PC-9 (cell line): ENCODE data around the gene TSSK6. TPM values are rescaled to one million over a fixed set of nuclear protein-coding genes. Genes with fewer than 3 reads are reported as not detected.

Source experiments
- BruUV-seq: library from RNA; stranded (reverse); fragments of 400-500 nt; replicated peaks from 2 replicates; lab custom pipeline; 2021; lab: Mats Ljungman, UMichigan
- CTCF ChIA-PET: fragments of 300-600 bp; sonication (Branson Sonifier 250); formaldehyde crosslinking; loops from one replicate; lab custom pipeline; 2022; ENCODE audit warnings: antibody characterized with exemption; lab: Charles Lee
- POLR2A ChIA-PET: fragments of 300-600 bp; sonication (Branson Sonifier 250); formaldehyde crosslinking; loops from one replicate; lab custom pipeline; 2022; ENCODE audit warnings: antibody characterized with exemption; ENCODE audit not compliant: unreplicated experiment; lab: Charles Lee
- DNase-seq, 2 experiments: peaks; one replicate each; pipeline versions ENCODE4 v3.0.0 to v3.0.0-alpha.2; 2015 to 2022; ENCODE audit warnings: mixed read lengths in 1 of 2
- H2AFZ ChIP-seq: fragments of 200-600 bp; sonication (generic); 2 replicates; pipeline ENCODE4 v1.8.1; 2017; ENCODE audit warnings: antibody characterized with exemption
- H3F3A ChIP-seq: fragments of 200-600 bp; sonication (generic); 2 replicates; pipeline ENCODE4 v1.8.1; 2017; ENCODE audit warnings: antibody characterized with exemption, mild to moderate bottlenecking, low read depth; ENCODE audit not compliant: insufficient read depth
- H3K27ac ChIP-seq: fragments of 200-600 bp; sonication (generic); 2 replicates; pipeline ENCODE4 v1.6.1; 2016; ENCODE audit warnings: mixed run types
- H3K27me3 ChIP-seq: fragments of 200-600 bp; sonication (generic); 2 replicates; pipeline ENCODE4 v1.6.1; 2016; ENCODE audit warnings: low read depth, mixed run types; ENCODE audit not compliant: insufficient read depth
- H3K36me3 ChIP-seq: fragments of 200-600 bp; sonication (generic); 2 replicates; pipeline ENCODE4 v1.6.1; 2016; ENCODE audit warnings: low read depth, mixed run types
- H3K4me1 ChIP-seq: fragments of 200-600 bp; sonication (generic); replicated peaks from 2 replicates; pipeline ENCODE4 v1.6.1; 2016; ENCODE audit warnings: mixed run types; ENCODE audit not compliant: insufficient read depth
- H3K4me2 ChIP-seq: fragments of 200-600 bp; sonication (generic); 2 replicates; pipeline ENCODE4 v1.6.1; 2017; ENCODE audit warnings: mixed run types
- H3K4me3 ChIP-seq: fragments of 200-600 bp; sonication (generic); 2 replicates; pipeline ENCODE4 v1.6.1; 2016; ENCODE audit warnings: mixed run types
- H3K79me2 ChIP-seq: fragments of 200-600 bp; sonication (generic); 2 replicates; pipeline ENCODE4 v1.6.1; 2017; ENCODE audit warnings: low read depth, mixed run types
- H3K9me2 ChIP-seq: fragments of 200-600 bp; sonication (generic); 2 replicates; pipeline ENCODE4 v1.8.1; 2017; ENCODE audit warnings: mild to moderate bottlenecking; ENCODE audit not compliant: insufficient read depth
- H3K9me3 ChIP-seq: fragments of 200-600 bp; sonication (generic); 2 replicates; pipeline ENCODE4 v1.8.1; 2016; ENCODE audit warnings: low read depth; ENCODE audit not compliant: insufficient read depth
- H4K20me1 ChIP-seq: fragments of 200-600 bp; sonication (generic); 2 replicates; pipeline ENCODE4 v1.8.1; 2017; ENCODE audit not compliant: insufficient read depth
- CTCF ChIP-seq: fragments of 200-600 bp; sonication (generic); conservative IDR thresholded peaks from 2 replicates; pipeline ENCODE4 v1.6.1; 2017; ENCODE audit warnings: mixed run types, antibody characterized with exemption, mild to moderate bottlenecking, moderate library complexity
- EZH2 ChIP-seq: fragments of 200-600 bp; sonication (generic); IDR thresholded peaks from 2 replicates; pipeline ENCODE4 v1.8.0; 2017; ENCODE audit warnings: antibody characterized with exemption, low read depth
- intact Hi-C: fragments of 100-400 bp; cut with micrococcal nuclease; formaldehyde crosslinking; loops from one replicate; pipeline ENCODE4 v1.10.0; 2022; ENCODE audit not compliant: unreplicated experiment
- total RNA-seq: library from RNA; stranded (reverse); gene quantifications from 2 replicates; pipeline ENCODE4 v1.2.3, GENCODE V29; 2021

TSSK6 gene
- total RNA-seq, 1 experiment from 2014 or later = 2.0 TPM

GRCh38 chr19:19530423-19530804 lies 15.1 kb upstream of the TSSK6 start:
- ChIA-PET CTCF (no interaction called here), POLR2A (no interaction called here)
- H4K20me1 ChIP-seq = peaks cover 12% of the 10 kb centered on the region; the same call in 1 of the 2 replicates
- H3K4me3 ChIP-seq = no peak overlapping the region
- H3K4me2 ChIP-seq = no peak overlapping the region
- H3K9me2 ChIP-seq = no peaks in the 10 kb centered on the region
- no peak overlapping the region for H3K27ac ChIP-seq
- DNase-seq = no peak
- no peaks in the 10 kb centered on the region for H3K27me3 ChIP-seq
- intact Hi-C loops = loop anchor here (5.0 to 10.0 kb wide), 2 partner anchors 244 to 747 kb away; no protein-coding TSS in a partner anchor
- peaks cover 5% of the 10 kb centered on the region; the same call in 1 of the 2 replicates for H3K36me3 ChIP-seq
- H2AFZ ChIP-seq = no peak overlapping the region
- no peaks in the 10 kb centered on the region for H3K4me1 ChIP-seq
- no TSS peak for BruUV-seq
- no peaks in the 10 kb centered on the region for H3K9me3 ChIP-seq
- TF ChIP-seq CTCF (no peak), EZH2 (no peak)
- no peaks in the 10 kb centered on the region for H3K79me2 ChIP-seq
- peaks cover 38% of the 10 kb centered on the region for H3F3A ChIP-seq

- ChIA-PET POLR2A (no interaction called here), CTCF (no interaction called here)
- Histone ChIP-seq H3F3A (peaks cover 38% of the 10 kb centered on the region), H3K4me1 (no peaks in the 10 kb centered on the region), H3K9me2 (no peaks in the 10 kb centered on the region), H4K20me1 (peaks cover 17% of the 10 kb centered on the region), H3K9me3 (no peaks in the 10 kb centered on the region), H3K27me3 (no peaks in the 10 kb centered on the region), H3K79me2 (no peaks in the 10 kb centered on the region), H2AFZ (no peak overlapping the region), H3K36me3 (peaks cover 5% of the 10 kb centered on the region; the same call in 1 of the 2 replicates), H3K4me2 (no peak overlapping the region), H3K27ac (no peak overlapping the region), H3K4me3 (no peak overlapping the region)
- intact Hi-C loops = loop anchor here (5.0 to 10.0 kb wide), 2 partner anchors 245 to 747 kb away; no protein-coding TSS in a partner anchor
- no peak for DNase-seq
- TF ChIP-seq CTCF = no peak
- TF ChIP-seq EZH2 = no peak
- BruUV-seq = no TSS peak
These were observed 14.6 kb upstream of the TSSK6 start for GRCh38 chr19:19529783-19530422.

- Histone ChIP-seq H3K4me3 (no peak within 1 kb of the TSS), H3K4me2 (no peak within 1 kb of the TSS), H3F3A (peaks cover 32% of the 10 kb centered on the region), H3K4me1 (no peaks in the 10 kb centered on the region), H3K9me2 (no peaks in the 10 kb centered on the region), H3K36me3 (peaks cover 5% of the 10 kb centered on the region; the same call in 1 of the 2 replicates), H3K27me3 (no peaks in the 10 kb centered on the region), H4K20me1 (peaks cover 27% of the 10 kb centered on the region), H3K79me2 (no peaks in the 10 kb centered on the region), H2AFZ (no peak within 1 kb of the TSS), H3K9me3 (no peaks in the 10 kb centered on the region), H3K27ac (no peak within 1 kb of the TSS)
- POLR2A ChIA-PET = interaction anchor here (0.7 kb wide), 1 partner anchor 119 kb away, joined by 5 read pairs; no protein-coding TSS in a partner anchor
- intact Hi-C loops = no loop called here
- CTCF ChIA-PET = interaction anchor here (0.5 to 0.6 kb wide), 3 partner anchors 24 to 467 kb away, joined by 3 to 5 read pairs (median 3); no protein-coding TSS in a partner anchor
- TF ChIP-seq EZH2 = no peak
- TF ChIP-seq CTCF = no peak
- no peak for DNase-seq
- no TSS peak for BruUV-seq
These were observed 13.6 kb upstream of the TSSK6 start, which contains the start of gene YJEFN3 for GRCh38 chr19:19528721-19529490. Gene YJEFN3 (plus strand): TSS chr19:19528911. CDS start chr19:19528933, 22 bp downstream.
